ENCODE measurements around the gene FNBP1.

The FNBP1 gene

DNA sequence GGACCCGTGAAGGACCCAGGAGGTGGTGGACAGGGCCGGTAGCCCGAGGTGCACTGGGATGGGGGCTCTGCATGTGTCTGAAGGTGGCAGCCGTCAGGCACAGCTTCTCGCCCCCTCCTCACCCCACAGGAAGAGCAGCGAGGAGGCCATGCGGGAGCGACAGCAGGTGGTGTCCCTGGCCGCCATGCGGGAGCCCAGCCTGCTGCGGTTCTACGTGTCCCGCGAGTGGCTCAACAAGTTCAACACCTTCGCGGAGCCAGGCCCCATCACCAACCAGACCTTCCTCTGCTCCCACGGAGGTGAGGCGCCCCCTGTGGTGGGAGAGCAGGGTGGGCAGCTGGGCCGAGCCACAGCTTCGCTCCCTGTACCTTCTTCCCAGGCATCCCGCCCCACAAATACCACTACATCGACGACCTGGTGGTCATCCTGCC lies 167.8 kb downstream of the FNBP1 start:
- H3K9me2 ChIP-seq (replicated peaks; ENCODE audit: insufficient read depth, low read length) = no peaks in the 10 kb centered on the region

DNA sequence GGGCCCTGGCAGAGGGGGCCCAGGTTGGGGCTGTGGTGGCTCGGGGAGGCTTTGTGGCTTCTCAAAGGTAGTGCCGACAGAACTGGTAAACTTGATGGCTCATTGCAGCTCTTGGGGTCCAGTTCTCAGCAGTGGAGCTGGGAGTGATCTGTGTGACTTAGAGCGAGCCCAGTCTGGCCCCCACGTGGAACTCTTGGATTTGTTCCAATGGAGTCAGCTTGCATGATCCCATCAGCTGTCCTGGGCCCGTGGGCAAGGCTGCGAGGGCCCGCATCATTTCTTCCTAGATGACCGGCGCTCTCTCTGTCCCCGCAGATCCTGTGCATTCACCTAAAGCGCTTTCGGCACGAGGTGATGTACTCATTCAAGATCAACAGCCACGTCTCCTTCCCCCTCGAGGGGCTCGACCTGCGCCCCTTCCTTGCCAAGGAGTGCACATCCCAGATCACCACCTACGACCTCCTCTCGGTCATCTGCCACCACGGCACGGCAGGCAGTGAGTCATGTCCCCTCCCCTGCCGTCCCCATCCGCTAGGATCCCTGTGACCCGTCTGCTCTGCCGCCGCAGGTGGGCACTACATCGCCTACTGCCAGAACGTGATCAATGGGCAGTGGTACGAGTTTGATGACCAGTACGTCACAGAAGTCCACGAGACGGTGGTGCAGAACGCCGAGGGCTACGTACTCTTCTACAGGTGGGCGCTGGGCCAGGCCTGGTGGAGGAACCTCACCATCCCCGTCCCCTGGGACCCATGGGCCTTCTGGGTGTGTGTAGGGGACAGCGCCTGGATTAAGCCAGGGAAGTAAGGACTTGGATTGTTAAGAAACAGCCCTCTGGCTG lies 168.5 kb downstream of the FNBP1 start:
- Histone ChIP-seq H3K9me3 (replicated peaks; ENCODE audit: insufficient read depth, low read length) (no peaks in the 10 kb centered on the region), H3K9me2 (replicated peaks; ENCODE audit: insufficient read depth, low read length) (no peaks in the 10 kb centered on the region), H4K20me1 (ENCODE audit: insufficient read depth, low read length) (no peaks in the 10 kb centered on the region), H3F3A (ENCODE audit: insufficient read depth, low read length) (no peaks in the 10 kb centered on the region), H3K36me3 (replicated peaks; ENCODE audit: insufficient read depth, low read length) (no peaks in the 10 kb centered on the region), H2AFZ (ENCODE audit: low read length) (no peak overlapping the region), H3K4me1 (ENCODE audit: low read length) (no peaks in the 10 kb centered on the region), H3K4me2 (ENCODE audit: low read depth, low read length) (no peak overlapping the region), H3K4me3 (ENCODE audit: low read length) (no peak overlapping the region), H3K27ac (ENCODE audit: low read length) (no peak overlapping the region), H3K9ac (ENCODE audit: low read length) (no peak overlapping the region), H3K27me3 (replicated peaks; ENCODE audit: insufficient read depth, low read length) (no peaks in the 10 kb centered on the region), H3K79me2 (ENCODE audit: low read length) (no peaks in the 10 kb centered on the region)
- DNase-seq = no peak
- TF ChIP-seq EZH2 (optimal IDR thresholded peaks at IDR 0.05; ENCODE audit: low read depth, low read length) (no peak), EZH2phosphoT487 (IDR thresholded peaks at IDR 0.05; ENCODE audit: low read length) (no peak)
- TF ChIP-seq, protein P1, sequence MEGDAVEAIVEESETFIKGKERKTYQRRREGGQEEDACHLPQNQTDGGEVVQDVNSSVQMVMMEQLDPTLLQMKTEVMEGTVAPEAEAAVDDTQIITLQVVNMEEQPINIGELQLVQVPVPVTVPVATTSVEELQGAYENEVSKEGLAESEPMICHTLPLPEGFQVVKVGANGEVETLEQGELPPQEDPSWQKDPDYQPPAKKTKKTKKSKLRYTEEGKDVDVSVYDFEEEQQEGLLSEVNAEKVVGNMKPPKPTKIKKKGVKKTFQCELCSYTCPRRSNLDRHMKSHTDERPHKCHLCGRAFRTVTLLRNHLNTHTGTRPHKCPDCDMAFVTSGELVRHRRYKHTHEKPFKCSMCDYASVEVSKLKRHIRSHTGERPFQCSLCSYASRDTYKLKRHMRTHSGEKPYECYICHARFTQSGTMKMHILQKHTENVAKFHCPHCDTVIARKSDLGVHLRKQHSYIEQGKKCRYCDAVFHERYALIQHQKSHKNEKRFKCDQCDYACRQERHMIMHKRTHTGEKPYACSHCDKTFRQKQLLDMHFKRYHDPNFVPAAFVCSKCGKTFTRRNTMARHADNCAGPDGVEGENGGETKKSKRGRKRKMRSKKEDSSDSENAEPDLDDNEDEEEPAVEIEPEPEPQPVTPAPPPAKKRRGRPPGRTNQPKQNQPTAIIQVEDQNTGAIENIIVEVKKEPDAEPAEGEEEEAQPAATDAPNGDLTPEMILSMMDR (IDR thresholded peaks at IDR 0.05; ENCODE audit: low read length) = no peak

More for the DNA sequence above, 167.8 kb downstream of the FNBP1 start:
- Histone ChIP-seq H3K79me2 (ENCODE audit: low read length) (no peaks in the 10 kb centered on the region), H3K9ac (ENCODE audit: low read length) (no peak overlapping the region), H3F3A (ENCODE audit: insufficient read depth, low read length) (no peaks in the 10 kb centered on the region), H3K4me2 (ENCODE audit: low read depth, low read length) (no peak overlapping the region), H3K9me3 (replicated peaks; ENCODE audit: insufficient read depth, low read length) (no peaks in the 10 kb centered on the region), H3K27ac (ENCODE audit: low read length) (no peak overlapping the region), H3K36me3 (replicated peaks; ENCODE audit: insufficient read depth, low read length) (no peaks in the 10 kb centered on the region), H4K20me1 (ENCODE audit: insufficient read depth, low read length) (no peaks in the 10 kb centered on the region), H2AFZ (ENCODE audit: low read length) (no peak overlapping the region), H3K4me3 (ENCODE audit: low read length) (no peak overlapping the region), H3K27me3 (replicated peaks; ENCODE audit: insufficient read depth, low read length) (no peaks in the 10 kb centered on the region), H3K4me1 (ENCODE audit: low read length) (no peaks in the 10 kb centered on the region)
- no peak for DNase-seq
- TF ChIP-seq EZH2 (optimal IDR thresholded peaks at IDR 0.05; ENCODE audit: low read depth, low read length) (no peak), EZH2phosphoT487 (IDR thresholded peaks at IDR 0.05; ENCODE audit: low read length) (no peak)
- TF ChIP-seq, protein P1 (IDR thresholded peaks at IDR 0.05; ENCODE audit: low read length) = no peak

GRCh38 chr9:129873563-129874190 lies 169.3 kb downstream of the FNBP1 start:
- Histone ChIP-seq H3F3A (ENCODE audit: insufficient read depth, low read length) (no peaks in the 10 kb centered on the region), H2AFZ (ENCODE audit: low read length) (no peak overlapping the region), H3K9me2 (replicated peaks; ENCODE audit: insufficient read depth, low read length) (no peaks in the 10 kb centered on the region), H3K4me1 (ENCODE audit: low read length) (no peaks in the 10 kb centered on the region), H3K4me3 (ENCODE audit: low read length) (no peak overlapping the region), H3K4me2 (ENCODE audit: low read depth, low read length) (no peak overlapping the region), H3K27me3 (replicated peaks; ENCODE audit: insufficient read depth, low read length) (no peaks in the 10 kb centered on the region), H3K9me3 (replicated peaks; ENCODE audit: insufficient read depth, low read length) (no peaks in the 10 kb centered on the region), H3K79me2 (ENCODE audit: low read length) (no peaks in the 10 kb centered on the region), H3K27ac (ENCODE audit: low read length) (no peak overlapping the region), H4K20me1 (ENCODE audit: insufficient read depth, low read length) (no peaks in the 10 kb centered on the region), H3K9ac (ENCODE audit: low read length) (no peak overlapping the region), H3K36me3 (replicated peaks; ENCODE audit: insufficient read depth, low read length) (no peaks in the 10 kb centered on the region)
- TF ChIP-seq EZH2 (optimal IDR thresholded peaks at IDR 0.05; ENCODE audit: low read depth, low read length) (no peak), EZH2phosphoT487 (IDR thresholded peaks at IDR 0.05; ENCODE audit: low read length) (no peak)
- TF ChIP-seq, protein P1 (IDR thresholded peaks at IDR 0.05; ENCODE audit: low read length) = no peak
- DNase-seq = no peak
